GM12878 (cell line): ENCODE data around the gene HTR4.

ENCODE experiments used
- EP300 ChIP-seq, 2 experiments: fragments of 150-350 bp in 1 of 2; IDR thresholded peaks; 2 replicates each; pipeline ENCODE4 v1.6.1; 2011 to 2012; ENCODE audit warnings: low read depth in 2 of 2, low read length in 2 of 2, borderline replicate concordance in 1 of 2, improper control_type of control experiment in 1 of 2, inconsistent platforms in 1 of 2; ENCODE audit not compliant: control insufficient read depth in 1 of 2
- EZH2 ChIP-seq: IDR thresholded peaks from 2 replicates; pipeline ENCODE4 v1.6.1; 2012; ENCODE audit warnings: low read depth, mild to moderate bottlenecking, control low read depth, inconsistent platforms, low read length, borderline replicate concordance; ENCODE audit not compliant: control insufficient read depth
- KDM1A ChIP-seq: fragments of 200-600 bp; sonication (generic); IDR thresholded peaks from 2 replicates; pipeline ENCODE4 v1.6.1; 2016; ENCODE audit warnings: borderline replicate concordance
- MEF2A ChIP-seq: IDR thresholded peaks from 2 replicates; pipeline ENCODE4 v1.6.1; 2011; ENCODE audit warnings: low read depth, mild to moderate bottlenecking, low read length, moderate library complexity; ENCODE audit not compliant: insufficient read depth
- MYC ChIP-seq: IDR thresholded peaks from 2 replicates; pipeline ENCODE4 v1.6.1; 2011; ENCODE audit warnings: mild to moderate bottlenecking, low read length, moderate library complexity, inconsistent platforms; ENCODE audit not compliant: insufficient read depth, insufficient replicate concordance, insufficient read length, severe bottlenecking
- NFXL1 ChIP-seq: fragments of 450-650 bp; IDR thresholded peaks from 2 replicates; pipeline ENCODE4 v1.6.1; 2017; ENCODE audit warnings: antibody characterized with exemption, mild to moderate bottlenecking, borderline replicate concordance
- POLR2A ChIP-seq: IDR thresholded peaks from 2 replicates; pipeline ENCODE4 v1.6.1; 2011; ENCODE audit warnings: low read depth, mild to moderate bottlenecking, low read length
- POLR2AphosphoS2 ChIP-seq: IDR thresholded peaks from 2 replicates; pipeline ENCODE4 v1.6.1; 2011; ENCODE audit warnings: low read depth, mild to moderate bottlenecking, low read length, improper control_type of control experiment, moderate library complexity
- SP1 ChIP-seq: IDR thresholded peaks from one replicate; pipeline ENCODE4 v1.6.1; 2011; ENCODE audit warnings: low read depth, low read length
- YY1 ChIP-seq: IDR thresholded peaks from 2 replicates; pipeline ENCODE4 v1.6.1; 2011; ENCODE audit warnings: low read depth, mild to moderate bottlenecking, low read length
- ZNF217 ChIP-seq: fragments of 450-650 bp; IDR thresholded peaks from 2 replicates; pipeline ENCODE4 v1.6.1; 2017; ENCODE audit warnings: antibody characterized with exemption, mild to moderate bottlenecking
- TF ChIP-seq, protein P1 (sequence below): IDR thresholded peaks from 2 replicates; pipeline ENCODE4 v1.6.1; 2011; ENCODE audit warnings: borderline replicate concordance, low read depth, mild to moderate bottlenecking, moderate library complexity, mixed read lengths, low read length; ENCODE audit not compliant: insufficient read depth; ENCODE audit errors: extremely low read length
- TF ChIP-seq, protein P2 (sequence below), 3 experiments: IDR thresholded peaks in 2 of 3; conservative IDR thresholded peaks in 1 of 3; 2 replicates each; pipeline ENCODE4 v1.5.1; 2011; ENCODE audit warnings: low read depth in 3 of 3, low read length in 3 of 3, mild to moderate bottlenecking in 3 of 3, control low read depth in 2 of 3, moderate library complexity in 2 of 3, inconsistent platforms in 1 of 3, mixed read lengths in 1 of 3; ENCODE audit not compliant: control insufficient read depth in 2 of 3, insufficient read depth in 1 of 3; ENCODE audit errors: extremely low read depth in 1 of 3

DNA sequence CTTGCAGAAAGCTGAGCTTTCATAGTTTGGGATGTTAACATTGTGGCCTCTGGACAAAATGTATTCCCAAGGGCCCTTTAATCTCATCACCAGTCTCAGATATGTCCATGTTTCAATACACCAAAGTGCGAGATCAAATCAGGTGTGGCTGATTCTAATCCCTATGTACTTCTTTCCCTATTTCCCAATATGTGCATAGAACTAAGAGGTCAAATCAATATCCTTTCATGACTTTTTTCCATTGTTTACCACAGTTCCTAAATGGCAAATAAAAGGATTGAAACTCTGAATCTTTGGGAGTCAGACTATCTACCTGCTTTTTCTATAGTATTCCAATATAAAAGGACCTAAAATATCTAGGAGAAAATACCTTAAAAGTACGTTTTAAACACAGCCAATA is 165.6 kb downstream of the HTR4 start:
- TF ChIP-seq YY1: no peak
- TF ChIP-seq, protein P1, sequence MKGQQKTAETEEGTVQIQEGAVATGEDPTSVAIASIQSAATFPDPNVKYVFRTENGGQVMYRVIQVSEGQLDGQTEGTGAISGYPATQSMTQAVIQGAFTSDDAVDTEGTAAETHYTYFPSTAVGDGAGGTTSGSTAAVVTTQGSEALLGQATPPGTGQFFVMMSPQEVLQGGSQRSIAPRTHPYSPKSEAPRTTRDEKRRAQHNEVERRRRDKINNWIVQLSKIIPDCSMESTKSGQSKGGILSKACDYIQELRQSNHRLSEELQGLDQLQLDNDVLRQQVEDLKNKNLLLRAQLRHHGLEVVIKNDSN: no peak
- TF ChIP-seq, protein P2, sequence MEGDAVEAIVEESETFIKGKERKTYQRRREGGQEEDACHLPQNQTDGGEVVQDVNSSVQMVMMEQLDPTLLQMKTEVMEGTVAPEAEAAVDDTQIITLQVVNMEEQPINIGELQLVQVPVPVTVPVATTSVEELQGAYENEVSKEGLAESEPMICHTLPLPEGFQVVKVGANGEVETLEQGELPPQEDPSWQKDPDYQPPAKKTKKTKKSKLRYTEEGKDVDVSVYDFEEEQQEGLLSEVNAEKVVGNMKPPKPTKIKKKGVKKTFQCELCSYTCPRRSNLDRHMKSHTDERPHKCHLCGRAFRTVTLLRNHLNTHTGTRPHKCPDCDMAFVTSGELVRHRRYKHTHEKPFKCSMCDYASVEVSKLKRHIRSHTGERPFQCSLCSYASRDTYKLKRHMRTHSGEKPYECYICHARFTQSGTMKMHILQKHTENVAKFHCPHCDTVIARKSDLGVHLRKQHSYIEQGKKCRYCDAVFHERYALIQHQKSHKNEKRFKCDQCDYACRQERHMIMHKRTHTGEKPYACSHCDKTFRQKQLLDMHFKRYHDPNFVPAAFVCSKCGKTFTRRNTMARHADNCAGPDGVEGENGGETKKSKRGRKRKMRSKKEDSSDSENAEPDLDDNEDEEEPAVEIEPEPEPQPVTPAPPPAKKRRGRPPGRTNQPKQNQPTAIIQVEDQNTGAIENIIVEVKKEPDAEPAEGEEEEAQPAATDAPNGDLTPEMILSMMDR (IDR thresholded peaks at IDR 0.05 in 2 of 3, conservative IDR thresholded peaks at IDR 0.05 in 1 of 3; ENCODE audit: control insufficient read depth in 2 of 3, extremely low read depth in 1 of 3, insufficient read depth in 1 of 3, low read depth in 3 of 3, low read length in 3 of 3): no peak
- TF ChIP-seq EP300 (IDR thresholded peaks at IDR 0.05; ENCODE audit: borderline replicate concordance in 1 of 2, control insufficient read depth in 1 of 2, low read depth in 2 of 2, low read length in 2 of 2): no peak
- TF ChIP-seq MYC: no peak
- TF ChIP-seq SP1: no peak
- TF ChIP-seq ZNF217: no peak
- TF ChIP-seq KDM1A: no peak
- no peak for TF ChIP-seq MEF2A
- TF ChIP-seq POLR2A: no peak
- TF ChIP-seq NFXL1: no peak
- TF ChIP-seq POLR2AphosphoS2: no peak
- TF ChIP-seq EZH2: no peak
